Ovary (tissue), 9 donors: ENCODE data around the gene PRDM16. TPM values are rescaled to one million over a fixed set of nuclear protein-coding genes. Genes with fewer than 3 reads are reported as not detected.

ENCODE experiments used
- DNase-seq, 5 donors: peaks; one replicate each; pipeline ENCODE4 v3.0.0-alpha.2; 2019 to 2020
- H3K27ac ChIP-seq, 2 donors: fragments of 200-600 bp; one replicate each; pipeline versions ENCODE4 v1.5.1 to v1.8.0; 2019 to 2022
- H3K27me3 ChIP-seq: fragments of 200-600 bp; one replicate; pipeline ENCODE4 v1.8.0; 2022
- H3K36me3 ChIP-seq: fragments of 200-600 bp; sonication (generic); one replicate; pipeline ENCODE4 v1.5.1; 2019
- H3K4me1 ChIP-seq: one replicate; pipeline ENCODE4 v1.8.1; 2013; ENCODE audit warnings: mild to moderate bottlenecking, moderate library complexity; ENCODE audit not compliant: insufficient read depth
- H3K4me3 ChIP-seq: fragments of 200-600 bp; sonication (generic); one replicate; pipeline ENCODE4 v1.5.1; 2017
- H3K9me3 ChIP-seq, 2 donors: fragments of 200-600 bp in 1 of 2; sonication (generic) in 1 of 2; one replicate each; pipeline versions ENCODE4 v1.5.1 to v1.8.1; 2013 to 2019; ENCODE audit warnings: mild to moderate bottlenecking in 1 of 2, moderate library complexity in 1 of 2
- EP300 ChIP-seq: sonication (generic); formaldehyde crosslinking; IDR thresholded peaks from one replicate; pipeline ENCODE4 v1.6.1; 2017; ENCODE audit warnings: antibody characterized with exemption
- POLR2A ChIP-seq: fragments of 450-650 bp; IDR thresholded peaks from one replicate; pipeline ENCODE4 v1.6.1; 2017; ENCODE audit warnings: antibody characterized with exemption, mild to moderate bottlenecking, moderate library complexity
- WGBS, 3 donors: extraction: QIAGEN DNeasy Blood & Tissue Kit in 1 of 3; methylation state at CpG; one replicate each; pipeline versions ENCODE4 v1.1.5 to v1.1.7; 2013 to 2017; 5-methylcytosine and 5-hydroxymethylcytosine counted together
- intact Hi-C, 4 donors: fragments of 100-400 bp; cut with DNase I; formaldehyde crosslinking; loops; one replicate each; pipeline versions ENCODE4 v1.11.0 to v1.15.1; 2022 to 2023
- polyA plus RNA-seq, 2 donors: library from polyadenylated mRNA; stranded (reverse); fragments of 200-250 nt in 1 of 2; fragments of 350-450 nt in 1 of 2; fragmentation: Illumina TruSeq in 1 of 2; extraction: RNeasy Lipid Tissue Mini Kit (QIAGEN cat#74804) in 1 of 2; gene quantifications; one replicate each; pipeline ENCODE4 v1.2.3, GENCODE V29; 2013 to 2014
- total RNA-seq, 7 donors: library from RNA; depleted of rRNA in 2 of 7; stranded (reverse); fragments of >200 nt in 2 of 7; fragmentation: NEBNext Ultra II Directional in 3 of 7; extraction: Animal tissue kit (Norgen Biotek cat#: 25700) in 3 of 7; gene quantifications; one replicate each; pipeline versions ENCODE4 v1.1.0 to v1.2.4, GENCODE V29; 2016 to 2023
- TF ChIP-seq, protein P1 (sequence below), 3 donors: fragments of 450-650 bp in 2 of 3; fragments of 200-600 bp in 1 of 3; IDR thresholded peaks; one replicate each; pipeline versions ENCODE4 v1.5.1 to v1.8.0; 2016 to 2022; ENCODE audit warnings: antibody characterized with exemption in 3 of 3, mild to moderate bottlenecking in 1 of 3
- donor health status: DM: no; HTN: no; CAD: no; lungs with moderate emphysema.
- donor health status: DM: no; HTN: no; CAD: no.
- donor health status: Bipolar disorder and iron deficiency.
- donor health status: DM: yes; HTN: yes; CAD: no.
- donor health status: DM: no; HTN: no; CAD: no.
- donor health status: DM: yes; HTN: yes; CAD: no.

Gene PRDM16
- total and polyA plus RNA-seq, 9 donors: 1.1 to 17.3 (median 3.9) TPM

- Histone ChIP-seq H3K4me3 (no peak overlapping the region), H3K36me3 (no peaks in the 10 kb centered on the region), H3K27ac (no peak overlapping the region), H3K9me3 (no peaks in the 10 kb centered on the region), H3K27me3 (no peaks in the 10 kb centered on the region), H3K4me1 (no peaks in the 10 kb centered on the region)
- WGBS, 3 donors: 58 to 64% (median 62%) methylated on average over 17 of the region's 17 CpGs
- intact Hi-C loops: no loop called here
- DNase-seq: no peak
- TF ChIP-seq, protein P1, sequence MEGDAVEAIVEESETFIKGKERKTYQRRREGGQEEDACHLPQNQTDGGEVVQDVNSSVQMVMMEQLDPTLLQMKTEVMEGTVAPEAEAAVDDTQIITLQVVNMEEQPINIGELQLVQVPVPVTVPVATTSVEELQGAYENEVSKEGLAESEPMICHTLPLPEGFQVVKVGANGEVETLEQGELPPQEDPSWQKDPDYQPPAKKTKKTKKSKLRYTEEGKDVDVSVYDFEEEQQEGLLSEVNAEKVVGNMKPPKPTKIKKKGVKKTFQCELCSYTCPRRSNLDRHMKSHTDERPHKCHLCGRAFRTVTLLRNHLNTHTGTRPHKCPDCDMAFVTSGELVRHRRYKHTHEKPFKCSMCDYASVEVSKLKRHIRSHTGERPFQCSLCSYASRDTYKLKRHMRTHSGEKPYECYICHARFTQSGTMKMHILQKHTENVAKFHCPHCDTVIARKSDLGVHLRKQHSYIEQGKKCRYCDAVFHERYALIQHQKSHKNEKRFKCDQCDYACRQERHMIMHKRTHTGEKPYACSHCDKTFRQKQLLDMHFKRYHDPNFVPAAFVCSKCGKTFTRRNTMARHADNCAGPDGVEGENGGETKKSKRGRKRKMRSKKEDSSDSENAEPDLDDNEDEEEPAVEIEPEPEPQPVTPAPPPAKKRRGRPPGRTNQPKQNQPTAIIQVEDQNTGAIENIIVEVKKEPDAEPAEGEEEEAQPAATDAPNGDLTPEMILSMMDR (IDR thresholded peaks at IDR 0.05): no peak
- TF ChIP-seq POLR2A (no peak), EP300 (no peak)
Measured at GRCh38 chr1:3387401-3387800, 318.4 kb downstream of the PRDM16 start.

- WGBS, 3 donors: 67 to 77% (median 72%) methylated on average over 23 of the region's 23 CpGs
- Histone ChIP-seq H3K27me3 (no peaks in the 10 kb centered on the region), H3K4me3 (no peak overlapping the region), H3K4me1 (no peaks in the 10 kb centered on the region), H3K9me3 (no peaks in the 10 kb centered on the region), H3K36me3 (no peaks in the 10 kb centered on the region), H3K27ac (no peak overlapping the region)
- no peak for TF ChIP-seq POLR2A
- TF ChIP-seq EP300: no peak
- TF ChIP-seq, protein P1 (IDR thresholded peaks at IDR 0.05): no peak
- DNase-seq: no peak
- intact Hi-C loops: no loop called here
Measured at GRCh38 chr1:3389093-3389833, 320.3 kb downstream of the PRDM16 start.

DNA sequence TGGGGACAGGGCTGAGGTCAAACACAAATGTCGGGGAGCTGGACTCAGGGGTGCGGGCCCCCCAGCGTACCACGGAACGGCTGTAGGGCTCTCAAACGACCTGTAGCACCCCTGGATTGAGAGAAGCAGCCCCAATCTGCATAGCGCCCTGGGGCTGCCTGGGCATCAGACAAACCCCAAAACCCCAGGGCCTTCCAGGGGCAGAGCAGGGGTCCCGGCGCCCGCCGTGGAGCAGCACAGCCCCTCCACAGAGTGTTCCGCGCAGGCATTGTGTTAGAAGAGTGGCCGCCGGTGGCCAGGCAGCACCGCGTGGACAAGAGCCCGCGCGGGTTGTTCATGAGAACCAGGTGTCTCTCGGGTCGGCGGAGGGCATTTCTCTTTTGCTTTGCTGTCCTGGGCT, 321.3 kb downstream of the PRDM16 start:
- Histone ChIP-seq H3K9me3 (no peaks in the 10 kb centered on the region), H3K4me3 (no peak overlapping the region), H3K27me3 (no peaks in the 10 kb centered on the region), H3K36me3 (no peaks in the 10 kb centered on the region), H3K27ac (no peak overlapping the region), H3K4me1 (no peaks in the 10 kb centered on the region)
- intact Hi-C loops: no loop called here
- no peak for DNase-seq
- 83 to 91% (median 89%) methylated on average over 20 to 23 of the region's 23 CpGs for WGBS, 3 donors
- TF ChIP-seq EP300 (no peak), POLR2A (no peak)
- TF ChIP-seq, protein P1 (IDR thresholded peaks at IDR 0.05): no peak

GRCh38 chr1:3391711-3392110, 322.7 kb downstream of the PRDM16 start:
- Histone ChIP-seq H3K4me1 (no peaks in the 10 kb centered on the region), H3K27ac (no peak overlapping the region), H3K9me3 (no peaks in the 10 kb centered on the region), H3K36me3 (no peaks in the 10 kb centered on the region), H3K27me3 (no peaks in the 10 kb centered on the region), H3K4me3 (no peak overlapping the region)
- WGBS, 3 donors: 29 to 36% (median 31%) methylated on average over 18 of the region's 18 CpGs
- no peak for TF ChIP-seq EP300
- TF ChIP-seq, protein P1 (IDR thresholded peaks at IDR 0.05): no peak
- no peak for TF ChIP-seq POLR2A
- DNase-seq: no peak
- intact Hi-C loops: no loop called here
